Measurements from ENCODE around the gene SPINK14. TPM values are rescaled to one million over a fixed set of nuclear protein-coding genes. Genes with fewer than 3 reads are reported as not detected.

Gene SPINK14
- total and polyA plus RNA-seq, 2 of the 13 experiments (the other 11 are each of a cell fraction or from before 2014, with no cell fraction given): not detected

- TF ChIP-seq RERE (CRISPR knock-in tag; IDR thresholded peaks at IDR 0.05; ENCODE audit: low read depth) (no peak; the same call in 1 of the 2 replicates), MED1 (CRISPR knock-in tag; IDR thresholded peaks at IDR 0.05) (0 out of 2 replicates have a peak, but pooled peaks have one; percentile 12), SUZ12 (IDR thresholded peaks at IDR 0.05; ENCODE audit: low read depth, low read length) (no peak), IRF2 (CRISPR knock-in tag; IDR thresholded peaks at IDR 0.05) (0 out of 2 replicates have a peak, but pooled peaks have one; percentile 39), BCL6 (CRISPR knock-in tag; IDR thresholded peaks at IDR 0.05) (peak; percentile 43; the same call in 1 of the 2 replicates), AKAP8 (CRISPR knock-in tag; IDR thresholded peaks at IDR 0.05) (no peak), ZBTB21 (CRISPR knock-in tag; IDR thresholded peaks at IDR 0.05) (peak; percentile 97), CREBL2 (CRISPR knock-in tag; IDR thresholded peaks at IDR 0.05; ENCODE audit: borderline replicate concordance) (no peak), HINFP (CRISPR knock-in tag; IDR thresholded peaks at IDR 0.05; ENCODE audit: low read depth) (no peak), ZXDC (CRISPR knock-in tag; IDR thresholded peaks at IDR 0.05) (no peak), ZMYM4 (CRISPR knock-in tag; IDR thresholded peaks at IDR 0.05) (peak; percentile 61; the same call in 1 of the 2 replicates), FOSL2 (CRISPR knock-in tag; IDR thresholded peaks at IDR 0.05) (peak; percentile 70), KLF12 (CRISPR knock-in tag; IDR thresholded peaks at IDR 0.05; ENCODE audit: borderline replicate concordance) (no peak), ZNF556 (CRISPR knock-in tag; IDR thresholded peaks at IDR 0.05; ENCODE audit: borderline replicate concordance) (no peak), ZBTB26 (CRISPR knock-in tag; IDR thresholded peaks at IDR 0.05; ENCODE audit: borderline replicate concordance) (no peak), PBX3 (CRISPR knock-in tag; IDR thresholded peaks at IDR 0.05; ENCODE audit: borderline replicate concordance) (no peak), HNF4A (CRISPR knock-in tag; IDR thresholded peaks at IDR 0.05) (peak; percentile 48; the same call in 1 of the 2 replicates)
Observed at GRCh38 chr5:148147415-148147814, 20.9 kb upstream of the SPINK14 start (continued).
